HG03025 (cell line): ENCODE data around the gene CNTNAP2.
"Not testable (repeated sequence)": the region's sequence is repeated elsewhere in the genome, so short reads cannot be mapped to it uniquely, and the experiment has no call there.

Source experiments
- ATAC-seq: cut with Tn5 transposase; IDR thresholded peaks from one replicate; pipeline ENCODE4 v1.9.1; 2021; ENCODE audit warnings: mild to moderate bottlenecking, moderate library complexity; ENCODE audit not compliant: unreplicated experiment, low FRiP score

The CNTNAP2 gene

GRCh38 chr7:147653456-147653855 lies 1536.9 kb downstream of the CNTNAP2 start:
- no peak for ATAC-seq

GRCh38 chr7:147658392-147658967 lies 1541.9 kb downstream of the CNTNAP2 start:
- ATAC-seq: no peak

- ATAC-seq: no peak
Observed at GRCh38 chr7:147659036-147659995, 1542.7 kb downstream of the CNTNAP2 start.

- ATAC-seq: no peak
Observed at GRCh38 chr7:147664541-147664940, 1547.9 kb downstream of the CNTNAP2 start.

GRCh38 chr7:147670759-147671158 lies 1554.2 kb downstream of the CNTNAP2 start:
- no peak for ATAC-seq

DNA sequence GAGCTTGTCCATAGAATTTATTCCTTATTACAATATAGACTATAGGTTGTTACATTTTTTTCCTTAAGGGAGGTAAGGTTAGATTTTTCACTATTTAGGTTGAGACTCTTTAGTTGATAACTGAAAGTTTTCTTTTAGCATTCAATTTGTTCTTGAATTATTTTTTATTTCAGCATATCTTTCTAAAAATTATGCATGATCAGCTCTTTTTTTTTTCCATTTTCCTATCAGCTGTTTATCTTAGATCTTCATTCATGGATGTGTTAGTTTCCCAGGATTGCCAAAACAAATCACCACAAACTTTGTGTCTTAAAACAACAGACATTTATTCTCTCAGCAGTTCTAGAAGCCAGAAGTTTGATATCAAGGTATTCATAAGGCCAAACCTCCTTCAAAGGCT lies 1558.1 kb downstream of the CNTNAP2 start:
- ATAC-seq: no peak

- no peak for ATAC-seq
Observed at GRCh38 chr7:147678943-147679342, 1562.3 kb downstream of the CNTNAP2 start.

GRCh38 chr7:147681530-147681929 lies 1564.9 kb downstream of the CNTNAP2 start:
- ATAC-seq: no peak

DNA sequence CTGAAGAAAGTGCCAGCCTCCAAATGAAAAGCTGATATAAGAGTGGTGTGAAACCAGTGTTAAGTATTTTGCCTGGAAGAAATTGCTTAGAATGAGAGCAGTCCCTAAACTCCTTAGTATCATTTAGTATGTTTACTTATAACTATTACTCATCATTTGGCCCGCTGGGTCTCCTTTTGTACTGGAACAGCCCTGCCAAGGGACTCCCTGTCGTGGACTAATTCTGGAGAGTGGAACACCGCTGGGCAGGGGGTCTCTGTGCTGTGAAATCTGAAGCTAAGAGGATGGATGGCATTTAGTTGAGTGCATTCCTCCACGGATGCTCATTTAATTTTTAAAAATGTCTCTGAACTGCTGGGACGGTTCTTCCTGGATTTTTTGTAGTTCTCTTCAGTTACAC lies 1584.1 kb downstream of the CNTNAP2 start:
- ATAC-seq: no peak

DNA sequence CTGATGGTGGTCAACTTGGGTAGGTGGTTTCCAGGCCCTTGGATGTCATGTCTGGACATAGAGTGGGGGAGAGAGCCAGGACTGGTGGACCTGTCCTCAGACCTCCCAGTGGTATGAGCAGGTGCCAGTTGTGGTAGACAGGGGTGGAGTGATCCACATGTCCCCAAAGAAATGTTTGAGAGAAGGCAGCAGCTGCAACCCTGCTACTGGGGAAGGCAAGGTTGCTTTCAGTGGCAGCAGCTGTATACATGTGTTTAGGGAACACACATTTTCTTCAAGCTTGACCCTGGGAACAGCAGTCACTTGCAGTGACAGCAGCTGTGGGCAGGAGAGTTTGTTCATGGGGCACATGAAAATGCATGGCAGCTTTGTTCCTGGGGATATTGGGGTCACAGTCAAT lies 1591.3 kb downstream of the CNTNAP2 start:
- ATAC-seq: no peak

DNA sequence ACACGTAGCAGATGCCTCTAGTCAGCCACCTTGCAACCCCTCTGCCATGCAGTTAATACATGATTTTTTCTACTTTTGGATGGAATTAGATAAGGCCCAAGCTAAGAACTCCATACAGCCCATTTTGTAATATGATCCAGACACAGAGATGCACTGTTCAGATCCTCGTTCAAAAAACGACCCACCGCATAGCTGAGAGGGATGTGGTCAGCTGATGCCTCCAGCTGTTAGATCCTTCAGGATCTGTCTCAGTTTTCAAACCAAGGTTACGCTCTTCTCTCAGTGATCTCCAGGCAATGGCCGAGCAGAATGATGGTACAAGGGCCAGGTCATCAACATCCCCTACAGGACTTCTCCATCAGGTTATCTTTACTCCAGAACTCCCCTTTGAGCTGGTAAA lies 1592.3 kb downstream of the CNTNAP2 start:
- no peak for ATAC-seq

DNA sequence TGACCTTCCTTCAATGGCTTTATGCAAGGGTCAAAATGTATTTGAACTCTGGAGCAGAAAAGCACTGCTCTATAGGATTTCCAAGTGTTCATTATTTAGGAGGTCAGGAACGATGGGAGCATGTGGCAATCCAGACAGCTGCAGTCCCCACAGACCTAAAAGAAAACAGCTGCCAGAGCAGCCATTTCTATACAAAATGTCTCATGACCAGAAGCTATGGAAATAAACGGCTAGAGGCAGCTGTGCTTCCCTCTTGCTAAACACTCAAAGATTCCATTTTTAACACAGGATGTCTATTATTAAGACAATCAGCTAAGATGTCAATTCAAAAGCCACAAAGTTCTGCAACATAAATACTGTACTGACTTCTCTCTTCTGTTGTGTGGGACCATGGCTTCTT lies 1594.8 kb downstream of the CNTNAP2 start:
- no peak for ATAC-seq

- no peak for ATAC-seq
Observed at GRCh38 chr7:147721962-147722830, 1605.6 kb downstream of the CNTNAP2 start.

DNA sequence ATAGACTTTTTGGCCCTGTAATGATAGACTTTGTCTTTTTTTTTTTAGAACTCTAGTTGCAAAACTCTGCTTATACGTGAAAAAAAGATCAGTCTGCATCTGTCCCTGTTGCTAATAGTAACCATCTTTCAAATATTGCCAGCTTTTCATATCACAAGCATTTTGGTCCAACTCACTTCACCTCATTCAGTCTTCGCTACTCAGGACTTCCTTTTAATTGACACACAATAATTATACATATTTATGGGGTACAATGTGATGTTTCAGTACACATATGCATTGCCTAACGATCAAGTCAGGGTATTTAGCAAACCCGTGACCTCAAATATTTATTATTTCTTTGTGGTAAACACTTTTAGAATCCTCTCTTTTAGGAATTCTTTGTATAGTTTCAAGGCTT lies 1606.9 kb downstream of the CNTNAP2 start:
- no peak for ATAC-seq

GRCh38 chr7:147731311-147731710 lies 1614.7 kb downstream of the CNTNAP2 start:
- no peak for ATAC-seq

GRCh38 chr7:147737559-147738214 lies 1621.1 kb downstream of the CNTNAP2 start:
- ATAC-seq: not testable (repeated sequence)

DNA sequence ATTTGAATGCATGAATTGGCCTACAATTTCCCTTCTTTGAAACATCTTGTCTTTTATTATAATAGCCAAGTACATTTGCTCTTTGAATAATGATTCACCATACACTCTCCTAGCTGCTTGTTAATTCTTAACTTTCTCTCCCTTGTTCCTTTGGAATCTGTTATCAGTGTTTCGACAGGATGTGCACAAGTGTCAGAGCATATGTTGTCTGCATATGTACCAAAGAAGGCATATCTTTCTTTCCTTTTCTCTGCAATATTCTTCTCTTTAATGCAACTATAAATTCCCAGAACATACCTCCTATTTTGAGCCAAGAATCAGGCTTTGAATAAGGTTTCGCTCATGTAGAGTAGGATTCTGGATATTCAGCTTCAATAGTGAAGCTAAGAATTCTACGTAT lies 1625.7 kb downstream of the CNTNAP2 start:
- no peak for ATAC-seq

DNA sequence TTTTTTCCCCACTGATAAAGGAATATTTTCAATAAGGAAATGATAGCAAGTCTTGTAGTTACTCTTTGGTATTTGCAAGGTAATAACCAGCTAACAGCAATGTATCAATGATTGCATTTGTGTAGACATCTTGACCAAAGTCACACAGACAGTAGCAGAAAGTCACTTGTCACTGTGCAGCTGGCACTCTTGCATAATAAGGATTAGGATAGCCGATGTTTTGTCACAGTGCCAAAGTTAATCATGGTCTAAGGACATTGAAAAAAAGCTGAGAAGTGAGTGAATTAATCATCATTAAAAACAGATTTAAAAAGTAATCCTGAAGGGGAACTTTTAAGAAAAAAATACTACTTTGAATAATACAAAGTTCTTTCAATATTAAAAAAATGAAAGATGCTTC lies 1639.7 kb downstream of the CNTNAP2 start:
- ATAC-seq: no peak

GRCh38 chr7:147759327-147759943 lies 1642.8 kb downstream of the CNTNAP2 start:
- ATAC-seq: no peak

- ATAC-seq: no peak
Observed at GRCh38 chr7:147765301-147765700, 1648.7 kb downstream of the CNTNAP2 start.
